ENCODE measurements around the gene DIP2C.
A peak's percentile ranks its signal among the peaks of the same experiment; 100 is the strongest.
"Not testable (repeated sequence)": the region's sequence is repeated elsewhere in the genome, so short reads cannot be mapped to it uniquely, and the experiment has no call there.

Gene DIP2C

GRCh38 chr10:689452-690371 lies at the start of gene DIP2C:
TSS of gene DIP2C (minus strand) at chr10:689668. CDS start at chr10:689578, 90 bp downstream.
- no peak for DNase-seq

GRCh38 chr10:734481-734880 lies 45.0 kb upstream of the DIP2C start:
- DNase-seq = no peak

GRCh38 chr10:733086-733485 lies 43.6 kb upstream of the DIP2C start:
- DNase-seq = no peak

GRCh38 chr10:729213-729612 lies 39.7 kb upstream of the DIP2C start:
- no peak for DNase-seq

GRCh38 chr10:728603-729002 lies 39.1 kb upstream of the DIP2C start:
- DNase-seq = no peak

- no peak for DNase-seq
Observed at GRCh38 chr10:727162-727790, 37.8 kb upstream of the DIP2C start.

GRCh38 chr10:725786-726185 lies 36.3 kb upstream of the DIP2C start:
- no peak for DNase-seq

GRCh38 chr10:725302-725701 lies 35.8 kb upstream of the DIP2C start:
- DNase-seq = no peak

GRCh38 chr10:723973-724372 lies 34.5 kb upstream of the DIP2C start:
- DNase-seq = no peak

- no peak for DNase-seq
Observed at GRCh38 chr10:722281-723060, 33.0 kb upstream of the DIP2C start.

GRCh38 chr10:718143-718700 lies 28.8 kb upstream of the DIP2C start:
- DNase-seq = no peak

- no peak for DNase-seq
Observed at GRCh38 chr10:717458-717857, 28.0 kb upstream of the DIP2C start.

GRCh38 chr10:716821-717220 lies 27.4 kb upstream of the DIP2C start:
- DNase-seq = peak; percentile 36 to 64

GRCh38 chr10:714214-714613 lies 24.7 kb upstream of the DIP2C start:
- no peak for DNase-seq

GRCh38 chr10:712575-712974 lies 23.1 kb upstream of the DIP2C start:
- DNase-seq = no peak

- DNase-seq = no peak
Observed at GRCh38 chr10:712089-712488, 22.6 kb upstream of the DIP2C start.

- DNase-seq = no peak
Observed at GRCh38 chr10:707861-708260, 18.4 kb upstream of the DIP2C start.

GRCh38 chr10:707456-707855 lies 18.0 kb upstream of the DIP2C start:
- no peak for DNase-seq

GRCh38 chr10:703118-703517 lies 13.7 kb upstream of the DIP2C start:
- no peak for DNase-seq

GRCh38 chr10:700183-700582 lies 10.7 kb upstream of the DIP2C start:
- DNase-seq = not testable (repeated sequence)

- no peak for DNase-seq
Observed at GRCh38 chr10:697097-697875, 7.8 kb upstream of the DIP2C start.

- DNase-seq = no peak
Observed at GRCh38 chr10:695396-695795, 5.9 kb upstream of the DIP2C start.
